HPDE6-E6E7 (cell line): ENCODE results near the gene SCG3.

Source experiments
- DNase-seq: peaks from one replicate; pipeline ENCODE4 v3.0.0; 2011; ENCODE audit warnings: missing footprints; ENCODE audit errors: extremely low spot score

Gene SCG3

GRCh38 chr15:51758645-51759044 is 77.3 kb downstream of the SCG3 start:
- no peak for DNase-seq

- no peak for DNase-seq
Observed at GRCh38 chr15:51759557-51760070, 78.3 kb downstream of the SCG3 start.

GRCh38 chr15:51760805-51761204 is 79.5 kb downstream of the SCG3 start:
- DNase-seq = no peak

- DNase-seq = no peak
Observed at GRCh38 chr15:51765751-51766150, 84.4 kb downstream of the SCG3 start.

- no peak for DNase-seq
Observed at GRCh38 chr15:51766341-51766740, 85.0 kb downstream of the SCG3 start.

GRCh38 chr15:51768018-51768417 is 86.7 kb downstream of the SCG3 start:
- no peak for DNase-seq
